Activated CD4-positive, CD25-positive, alpha-beta regulatory T cell treated with anti-CD3 and anti-CD28 coated beads, Interleukin-2, amount 50 U/mL, for 16 hours (primary cell): Measurements from ENCODE around the gene RNU6-9.
"Not testable (repeated sequence)": the region's sequence is repeated elsewhere in the genome, so short reads cannot be mapped to it uniquely, and the experiment has no call there.

ENCODE experiments used
- DNase-seq: peaks from one replicate; pipeline ENCODE4 v3.0.0-alpha.2; 2020; ENCODE audit warnings: low read depth, low spot score

Gene RNU6-9

DNA sequence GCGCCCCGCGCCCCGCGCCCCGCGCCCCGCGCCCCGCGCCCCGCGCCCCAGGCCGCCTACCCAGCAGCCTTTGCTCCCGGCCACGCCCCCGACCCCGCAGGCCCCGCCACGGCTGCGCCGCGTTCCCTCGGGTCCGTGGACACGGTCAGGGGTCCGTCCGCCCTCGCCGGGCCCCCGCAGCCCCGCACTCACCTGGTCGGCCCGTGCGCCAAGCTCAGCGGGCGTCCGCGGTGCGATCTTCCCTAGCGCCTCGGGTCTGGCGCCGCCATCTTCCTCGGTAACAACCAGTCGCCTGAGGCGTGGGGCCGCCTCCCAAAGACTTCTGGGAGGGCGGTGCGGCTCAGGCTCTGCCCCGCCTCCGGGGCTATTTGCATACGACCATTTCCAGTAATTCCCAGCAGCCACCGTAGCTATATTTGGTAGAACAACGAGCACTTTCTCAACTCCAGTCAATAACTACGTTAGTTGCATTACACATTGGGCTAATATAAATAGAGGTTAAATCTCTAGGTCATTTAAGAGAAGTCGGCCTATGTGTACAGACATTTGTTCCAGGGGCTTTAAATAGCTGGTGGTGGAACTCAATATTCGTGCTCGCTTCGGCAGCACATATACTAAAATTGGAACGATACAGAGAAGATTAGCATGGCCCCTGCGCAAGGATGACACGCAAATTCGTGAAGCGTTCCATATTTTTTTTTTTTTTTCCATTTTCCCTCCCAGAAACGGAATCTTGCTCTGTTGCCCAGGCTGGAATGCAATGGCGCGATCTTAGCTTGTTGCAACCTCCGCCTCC is at the start of gene RNU6-9, which contains the start of gene MED16:
Gene RNU6-9 (plus strand): TSS at position 591 of the 796 bp plus-strand sequence.
Gene MED16 (minus strand): TSS at position 294 of the 796 bp plus-strand sequence. CDS start 2,056 bp downstream, outside the sequence.
- peak; percentile 79 for DNase-seq

DNA sequence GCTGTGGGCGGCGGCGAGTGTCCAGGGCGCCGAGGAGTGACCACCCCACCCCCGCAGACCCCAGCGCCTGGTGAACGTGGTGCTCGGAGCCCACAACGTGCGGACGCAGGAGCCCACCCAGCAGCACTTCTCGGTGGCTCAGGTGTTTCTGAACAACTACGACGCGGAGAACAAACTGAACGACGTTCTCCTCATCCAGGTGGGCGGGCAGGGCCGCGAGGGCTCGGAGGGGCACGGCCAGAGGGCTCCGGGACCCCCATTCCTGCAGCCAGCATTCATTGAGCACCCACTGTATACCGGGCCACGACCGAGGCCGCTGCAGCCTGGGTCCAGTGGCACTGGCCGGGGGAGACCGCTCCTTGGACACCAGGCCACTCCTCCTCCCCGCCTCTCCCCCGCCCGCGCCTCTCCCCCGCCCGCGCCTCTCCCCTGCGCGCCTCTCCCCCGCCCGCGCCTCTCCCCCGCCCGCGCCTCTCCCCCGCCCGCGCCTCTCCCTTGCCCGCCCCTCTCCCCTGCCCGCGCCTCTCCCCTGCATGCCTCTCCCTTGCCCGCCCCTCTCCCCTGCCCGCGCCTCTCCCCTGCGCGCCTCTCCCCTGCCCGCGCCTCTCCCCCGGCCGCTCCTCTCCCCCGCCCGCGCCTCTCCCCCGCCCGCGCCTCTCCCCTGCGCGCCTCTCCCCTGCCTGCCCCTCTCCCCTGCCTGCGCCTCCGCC is 49.3 kb upstream of the RNU6-9 start:
- no peak for DNase-seq

DNA sequence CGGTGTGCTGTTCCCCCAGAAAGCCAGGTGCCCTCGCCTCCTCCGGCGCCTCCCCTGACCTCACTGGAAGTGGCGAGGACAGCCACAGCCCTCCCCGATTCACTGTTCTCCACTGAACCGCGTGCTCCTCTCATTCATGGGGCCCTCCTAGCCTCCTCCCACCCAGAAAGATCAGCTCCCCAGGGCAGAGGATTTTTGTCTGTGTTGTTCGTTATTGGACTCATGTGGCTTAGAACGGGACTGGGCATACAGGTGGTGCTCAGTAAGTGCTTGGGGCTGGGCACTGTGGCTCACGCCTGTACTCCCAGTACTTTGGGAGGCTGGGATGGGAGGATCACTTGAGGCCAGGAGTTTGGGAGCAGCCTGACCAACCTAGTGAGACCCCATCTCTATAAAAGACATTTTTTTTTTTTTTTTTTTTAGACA is 48.7 kb upstream of the RNU6-9 start:
- DNase-seq, result no peak

- no peak for DNase-seq
These were observed 47.4 kb upstream of the RNU6-9 start for GRCh38 chr19:845707-846521.

- no peak for DNase-seq
These were observed 44.8 kb upstream of the RNU6-9 start for GRCh38 chr19:848386-848921.

DNA sequence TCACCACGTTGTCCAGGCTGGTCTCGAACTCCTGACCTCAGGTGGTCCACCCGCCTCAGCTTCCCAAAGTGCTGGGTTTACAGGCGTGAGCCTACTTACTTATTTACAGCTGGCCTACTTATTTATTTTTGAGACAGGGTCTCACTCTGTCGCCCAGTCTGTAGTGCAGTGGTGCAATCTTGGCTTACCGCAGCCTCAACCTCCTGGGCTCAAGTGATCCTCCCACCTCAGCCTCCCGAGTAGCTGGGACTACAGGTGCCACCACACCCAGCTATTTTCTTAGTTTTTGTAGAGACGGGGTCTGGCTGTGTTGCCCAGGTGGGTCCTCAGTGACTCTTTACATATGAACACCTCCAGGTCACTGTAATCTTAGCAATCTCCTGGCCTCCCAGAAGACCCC is 44.1 kb upstream of the RNU6-9 start:
- DNase-seq, result not testable (repeated sequence)

DNA sequence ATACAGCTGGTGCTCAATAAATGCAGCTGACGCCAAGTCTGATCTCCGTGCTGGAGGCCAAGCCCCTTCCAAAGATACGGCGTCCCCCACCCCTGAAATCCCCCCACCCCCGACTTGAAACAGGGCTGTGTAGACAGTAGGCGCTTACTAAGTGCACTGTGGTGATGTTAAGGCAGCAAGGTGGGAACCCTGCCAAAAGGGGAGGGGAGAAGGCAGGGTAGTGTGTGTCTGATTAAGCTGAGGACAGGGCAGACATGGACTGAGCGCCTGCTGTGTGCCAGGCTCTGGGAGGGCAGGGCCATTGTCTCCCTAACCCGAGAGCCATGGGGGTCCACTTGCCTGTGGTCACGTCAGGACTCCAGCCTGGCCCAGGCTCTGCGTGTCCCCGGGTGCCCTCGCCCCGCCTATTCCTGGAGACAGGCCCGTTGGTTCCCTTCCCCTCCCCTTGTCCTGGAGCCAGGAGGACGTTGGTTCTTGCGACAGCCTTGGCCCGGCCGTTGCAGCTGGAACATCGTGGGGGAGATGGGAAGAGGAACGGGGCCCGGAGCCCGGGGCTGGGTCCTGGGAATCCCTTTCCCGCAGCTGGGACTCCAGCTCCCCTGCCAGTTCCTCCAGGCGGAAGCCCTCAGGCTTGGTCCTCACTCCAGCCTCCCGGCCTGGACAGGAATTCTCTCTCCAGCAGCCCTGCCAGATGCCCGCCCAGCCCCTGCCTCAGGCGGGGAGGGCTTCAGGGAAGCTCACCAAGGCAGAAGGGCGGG is 42.9 kb upstream of the RNU6-9 start:
- DNase-seq, result no peak

GRCh38 chr19:850979-851335 is 42.3 kb upstream of the RNU6-9 start:
- no peak for DNase-seq

DNA sequence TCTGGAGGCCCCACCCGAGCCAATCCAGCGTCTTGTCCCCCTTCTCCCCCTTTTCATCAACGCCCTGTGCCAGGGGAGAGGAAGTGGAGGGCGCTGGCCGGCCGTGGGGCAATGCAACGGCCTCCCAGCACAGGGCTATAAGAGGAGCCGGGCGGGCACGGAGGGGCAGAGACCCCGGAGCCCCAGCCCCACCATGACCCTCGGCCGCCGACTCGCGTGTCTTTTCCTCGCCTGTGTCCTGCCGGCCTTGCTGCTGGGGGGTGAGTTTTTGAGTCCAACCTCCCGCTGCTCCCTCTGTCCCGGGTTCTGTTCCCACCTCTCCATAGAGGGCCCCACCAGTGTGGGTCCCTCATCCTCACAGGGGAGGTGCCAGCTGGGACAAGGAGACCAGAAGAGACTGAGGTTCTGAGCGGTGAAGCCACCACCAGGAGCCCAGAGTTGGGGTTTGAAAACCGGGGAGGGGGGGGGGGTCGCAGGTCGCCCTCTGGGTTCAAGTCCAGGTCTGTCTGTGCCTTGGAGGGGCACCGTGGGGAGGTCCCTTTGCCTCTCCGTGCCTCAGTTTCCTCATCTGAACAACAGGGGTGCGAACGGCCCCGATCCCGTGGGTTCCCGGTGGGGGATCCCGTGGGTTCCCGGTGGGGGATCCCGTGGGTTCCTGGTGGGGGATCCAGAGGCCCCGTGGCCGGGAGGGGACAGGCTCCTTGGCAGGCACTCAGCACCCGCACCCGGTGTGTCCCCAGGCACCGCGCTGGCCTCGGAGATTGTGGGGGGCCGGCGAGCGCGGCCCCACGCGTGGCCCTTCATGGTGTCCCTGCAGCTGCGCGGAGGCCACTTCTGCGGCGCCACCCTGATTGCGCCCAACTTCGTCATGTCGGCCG is 40.9 kb upstream of the RNU6-9 start, which contains the start of gene ELANE:
Gene ELANE (plus strand): TSS at position 168 of the 878 bp plus-strand sequence. CDS start 26 bp downstream, at position 194.
- no peak for DNase-seq

- no peak for DNase-seq
These were observed 40.2 kb upstream of the RNU6-9 start for GRCh38 chr19:853014-853585.

- DNase-seq, result not testable (repeated sequence)
These were observed 39.6 kb upstream of the RNU6-9 start for GRCh38 chr19:853614-854220.

DNA sequence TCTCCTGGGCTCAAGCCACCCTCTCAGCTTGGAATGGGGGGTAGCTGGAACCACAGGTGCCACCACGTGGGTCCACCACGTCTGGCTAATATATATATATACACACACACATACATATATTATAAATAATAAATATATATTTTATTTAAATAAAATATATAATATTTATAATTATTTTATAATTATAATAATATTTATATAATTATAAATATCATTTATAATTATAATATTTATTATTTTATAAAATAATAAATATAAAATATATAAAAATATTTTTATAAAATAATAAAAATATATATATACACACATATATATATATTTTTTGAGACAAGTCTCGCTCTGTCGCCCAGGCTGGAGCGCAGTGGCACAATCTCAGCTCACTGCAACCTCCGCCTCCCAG is 38.7 kb upstream of the RNU6-9 start:
- no peak for DNase-seq

DNA sequence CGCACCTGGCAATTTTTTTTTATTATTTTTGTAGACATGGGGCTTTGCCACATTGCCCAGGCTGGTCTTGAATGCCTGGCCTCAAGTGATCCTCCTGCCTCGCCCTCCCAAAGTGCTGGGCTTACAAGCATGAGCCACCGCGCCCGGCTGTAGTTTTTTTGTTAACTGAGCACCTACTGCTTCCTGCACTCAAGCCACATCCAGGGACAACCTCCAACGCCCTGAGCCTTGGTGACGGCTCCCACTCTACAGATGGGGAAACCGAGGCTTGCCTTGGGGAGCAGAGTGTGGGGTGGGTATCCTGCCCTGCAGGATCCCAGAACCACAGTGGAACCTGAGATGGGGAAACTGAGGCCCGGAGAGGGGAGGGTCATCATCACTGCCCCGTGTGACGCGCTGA is 38.1 kb upstream of the RNU6-9 start:
- no peak for DNase-seq

- no peak for DNase-seq
These were observed 37.6 kb upstream of the RNU6-9 start for GRCh38 chr19:855566-856120.

DNA sequence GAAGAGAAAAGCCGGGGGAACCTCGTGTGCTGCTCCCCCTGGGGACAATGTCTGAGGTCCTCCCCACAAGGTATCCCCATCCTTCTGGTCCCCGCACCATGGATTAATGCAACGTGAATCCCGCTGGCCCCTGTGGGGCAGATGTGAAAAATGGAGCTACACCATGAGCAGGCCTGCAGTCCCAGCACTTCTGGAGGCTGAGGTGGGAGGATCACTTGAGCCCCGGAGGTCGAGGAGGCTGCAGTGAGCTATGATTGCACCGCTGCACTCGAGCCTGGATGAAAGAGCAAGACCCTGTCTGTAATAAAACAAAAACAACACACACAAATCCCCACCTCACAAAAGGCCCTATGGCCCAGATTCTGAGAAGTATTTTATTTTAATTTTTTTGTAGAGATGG is 35.0 kb upstream of the RNU6-9 start:
- DNase-seq, result no peak

- no peak for DNase-seq
These were observed 34.1 kb upstream of the RNU6-9 start, which contains the start of gene CFD for GRCh38 chr19:858868-859843. TSS of gene CFD (plus strand) at chr19:859664. CDS start at chr19:859690, 26 bp downstream.

GRCh38 chr19:861141-861755 is 32.0 kb upstream of the RNU6-9 start:
- DNase-seq, result no peak
